Memory B cell (primary cell): ENCODE data around the gene NR5A2.

ENCODE experiments used
- ATAC-seq: fragments of 150-1000 bp; cut with Tn5 transposase; 2 replicates; pipeline ENCODE4 v1.10.0; 2021; ENCODE audit warnings: low read depth, mild to moderate bottlenecking, moderate library complexity
- DNase-seq, 2 donors: peaks; one replicate each; pipeline ENCODE4 v3.0.0; 2022; ENCODE audit warnings: low spot score in 2 of 2
- H3K27ac Mint-ChIP-seq: one replicate; pipeline ENCODE4 v1.8.0; 2022; ENCODE audit warnings: mild to moderate bottlenecking, moderate library complexity, mixed read lengths
- H3K27me3 Mint-ChIP-seq: one replicate; pipeline ENCODE4 v1.8.0; 2022; ENCODE audit warnings: mixed read lengths
- H3K36me3 Mint-ChIP-seq: one replicate; pipeline ENCODE4 v1.8.0; 2022; ENCODE audit warnings: mild to moderate bottlenecking, mixed read lengths
- H3K4me1 Mint-ChIP-seq: one replicate; pipeline ENCODE4 v1.8.0; 2022; ENCODE audit warnings: mixed read lengths
- H3K4me3 Mint-ChIP-seq: one replicate; pipeline ENCODE4 v1.8.0; 2022; ENCODE audit warnings: mild to moderate bottlenecking, moderate library complexity, mixed read lengths
- H3K9me3 Mint-ChIP-seq: one replicate; pipeline ENCODE4 v1.8.0; 2022; ENCODE audit warnings: mixed read lengths

Gene NR5A2

GRCh38 chr1:200136384-200136783 is 108.9 kb downstream of the NR5A2 start:
- Mint-ChIP-seq H3K36me3 (no peaks in the 10 kb centered on the region), H3K4me3 (no peak overlapping the region), H3K27ac (no peak overlapping the region), H3K27me3 (no peaks in the 10 kb centered on the region), H3K9me3 (no peaks in the 10 kb centered on the region), H3K4me1 (peaks cover 5% of the 10 kb centered on the region)
- no peak for DNase-seq
- no peak for ATAC-seq

- Mint-ChIP-seq H3K4me1 (peaks cover 13% of the 10 kb centered on the region), H3K27ac (no peak overlapping the region), H3K9me3 (no peaks in the 10 kb centered on the region), H3K27me3 (no peaks in the 10 kb centered on the region), H3K4me3 (no peak overlapping the region), H3K36me3 (no peaks in the 10 kb centered on the region)
- peak; percentile 24 to 42 for DNase-seq
- ATAC-seq: peak; percentile 94
Measured at GRCh38 chr1:200139661-200140250, 112.2 kb downstream of the NR5A2 start.

GRCh38 chr1:200143347-200143746 is 115.8 kb downstream of the NR5A2 start:
- ATAC-seq (no peak), DNase-seq (no peak)
- no peak overlapping the region for H3K27ac Mint-ChIP-seq
- H3K4me1 Mint-ChIP-seq: peaks cover 20% of the 10 kb centered on the region
- no peaks in the 10 kb centered on the region for H3K36me3 Mint-ChIP-seq
- no peaks in the 10 kb centered on the region for H3K27me3 Mint-ChIP-seq
- H3K9me3 Mint-ChIP-seq: no peaks in the 10 kb centered on the region
- H3K4me3 Mint-ChIP-seq: no peak overlapping the region

DNA sequence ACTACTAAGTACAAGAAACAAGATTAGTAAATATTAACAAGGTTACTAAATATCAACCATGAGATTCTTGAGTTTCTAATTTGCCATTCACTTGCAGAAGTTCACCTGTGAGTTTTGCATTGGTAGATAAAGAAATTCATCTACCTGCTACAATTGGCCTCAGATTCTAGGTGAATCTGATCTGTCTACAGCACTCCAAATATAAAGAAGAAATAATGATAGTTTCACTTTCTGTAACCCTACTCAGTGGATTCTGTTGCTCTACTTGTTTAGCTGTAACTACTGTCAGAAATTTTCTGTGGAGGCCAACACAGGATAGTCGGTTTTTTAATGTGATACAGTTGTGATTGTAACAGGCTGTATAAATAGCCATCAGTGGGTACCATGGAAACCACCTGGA is 118.6 kb downstream of the NR5A2 start:
- Mint-ChIP-seq H3K36me3 (no peaks in the 10 kb centered on the region), H3K27ac (no peak overlapping the region), H3K4me3 (no peak overlapping the region), H3K4me1 (peaks cover 27% of the 10 kb centered on the region), H3K27me3 (no peaks in the 10 kb centered on the region), H3K9me3 (no peaks in the 10 kb centered on the region)
- DNase-seq (no peak), ATAC-seq (peak; percentile 72)

DNA sequence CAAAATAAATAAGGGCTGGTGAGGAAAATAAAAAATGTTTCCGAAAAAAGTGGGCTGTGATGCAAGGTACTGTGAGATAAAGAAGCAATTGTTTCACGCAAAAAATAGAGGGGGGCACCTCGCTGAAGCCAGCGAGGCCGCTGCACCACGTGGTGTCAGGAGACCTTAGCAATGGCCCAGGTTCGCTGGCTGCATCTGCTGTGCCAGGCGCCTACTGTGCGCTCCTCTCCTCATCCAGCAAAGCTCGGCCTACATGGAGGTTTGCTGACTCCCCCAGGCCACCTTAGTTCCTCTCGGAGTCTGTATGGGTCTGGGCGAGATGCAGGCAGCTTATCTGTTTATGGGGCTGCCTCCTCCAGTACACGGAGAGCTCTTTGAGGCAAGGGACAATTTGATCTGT is 119.6 kb downstream of the NR5A2 start:
- Mint-ChIP-seq H3K27ac (no peak overlapping the region), H3K9me3 (no peaks in the 10 kb centered on the region), H3K27me3 (no peaks in the 10 kb centered on the region), H3K4me1 (peaks cover 32% of the 10 kb centered on the region), H3K4me3 (no peak overlapping the region), H3K36me3 (no peaks in the 10 kb centered on the region)
- DNase-seq (no peak), ATAC-seq (no peak)

- ATAC-seq: no peak
- no peak for DNase-seq
- Mint-ChIP-seq H3K27ac (no peak overlapping the region), H3K4me3 (no peak overlapping the region), H3K9me3 (no peaks in the 10 kb centered on the region), H3K4me1 (peaks cover 34% of the 10 kb centered on the region), H3K27me3 (no peaks in the 10 kb centered on the region), H3K36me3 (no peaks in the 10 kb centered on the region)
Measured at GRCh38 chr1:200147742-200148141, 120.2 kb downstream of the NR5A2 start.

GRCh38 chr1:200150006-200150405 is 122.5 kb downstream of the NR5A2 start:
- no peaks in the 10 kb centered on the region for H3K9me3 Mint-ChIP-seq
- H3K4me1 Mint-ChIP-seq: peaks cover 44% of the 10 kb centered on the region
- peak overlapping the region; percentile 35 for H3K27ac Mint-ChIP-seq
- no peak for DNase-seq
- no peaks in the 10 kb centered on the region for H3K36me3 Mint-ChIP-seq
- ATAC-seq: no peak
- no peak overlapping the region for H3K4me3 Mint-ChIP-seq
- H3K27me3 Mint-ChIP-seq: no peaks in the 10 kb centered on the region

- H3K36me3 Mint-ChIP-seq: no peaks in the 10 kb centered on the region
- peaks cover 44% of the 10 kb centered on the region for H3K4me1 Mint-ChIP-seq
- no peaks in the 10 kb centered on the region for H3K27me3 Mint-ChIP-seq
- no peak for ATAC-seq
- H3K27ac Mint-ChIP-seq: peak overlapping the region; percentile 35
- H3K4me3 Mint-ChIP-seq: no peak overlapping the region
- H3K9me3 Mint-ChIP-seq: no peaks in the 10 kb centered on the region
- DNase-seq: no peak
Measured at GRCh38 chr1:200150721-200151120, 123.2 kb downstream of the NR5A2 start.

DNA sequence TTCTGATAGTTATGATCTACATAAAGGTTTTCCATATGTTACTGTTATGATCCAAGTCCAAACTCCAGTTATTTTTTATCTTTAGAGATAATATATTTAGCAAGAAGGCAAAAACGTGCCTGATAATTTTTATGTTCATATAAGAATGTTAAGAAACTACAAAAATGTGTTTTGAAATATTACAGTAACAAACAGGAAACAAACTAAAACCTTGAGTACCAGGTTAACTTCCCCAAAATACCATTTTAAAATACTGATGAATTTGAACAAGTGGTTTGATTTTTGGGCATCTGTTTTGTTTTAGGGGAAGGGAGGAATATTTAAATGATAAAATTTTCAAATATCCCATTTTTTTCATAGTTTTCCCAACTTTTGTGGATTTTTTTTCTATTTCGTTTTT is 124.8 kb downstream of the NR5A2 start:
- Mint-ChIP-seq H3K4me1 (peaks cover 38% of the 10 kb centered on the region), H3K27me3 (no peaks in the 10 kb centered on the region), H3K9me3 (no peaks in the 10 kb centered on the region), H3K27ac (peak overlapping the region; percentile 95), H3K36me3 (no peaks in the 10 kb centered on the region), H3K4me3 (no peak overlapping the region)
- ATAC-seq (no peak), DNase-seq (no peak)

DNA sequence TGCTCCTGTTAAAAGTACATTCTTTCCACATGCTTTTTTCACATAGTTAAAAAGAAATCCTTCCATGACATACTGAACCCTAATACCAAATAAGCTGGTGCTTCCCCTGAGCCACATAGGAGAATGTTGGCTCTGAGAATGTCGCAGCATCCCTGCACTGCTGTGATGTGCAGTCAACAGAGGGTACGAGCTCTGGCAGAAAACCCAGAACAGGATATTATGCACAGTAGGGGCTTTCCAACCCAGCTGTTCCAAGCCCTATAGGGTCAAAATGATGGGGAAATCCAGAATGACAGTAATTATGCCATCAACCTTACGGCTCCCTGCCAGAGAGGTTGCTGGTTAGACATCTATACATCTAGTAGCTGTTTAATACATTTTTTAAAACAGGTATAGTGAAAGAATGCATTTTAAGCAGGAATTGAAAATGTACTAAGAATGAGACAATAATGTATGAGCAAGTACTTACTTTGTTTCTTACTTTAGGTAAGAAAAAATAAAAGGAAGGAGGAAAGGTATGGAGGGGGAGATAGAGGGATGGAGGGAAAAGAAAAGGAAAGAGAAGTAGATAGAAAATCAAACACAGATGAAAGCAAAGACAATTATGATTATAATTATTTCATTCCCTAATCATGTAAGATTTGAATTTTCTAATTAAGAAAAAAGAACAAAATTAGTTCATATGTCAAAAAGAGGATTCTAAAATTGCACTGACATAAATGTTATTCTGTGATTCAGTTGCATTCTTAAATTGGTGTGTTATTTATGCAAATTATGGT is 126.0 kb downstream of the NR5A2 start:
- peak overlapping the region; percentile 52 for H3K4me3 Mint-ChIP-seq
- H3K27me3 Mint-ChIP-seq: no peaks in the 10 kb centered on the region
- no peaks in the 10 kb centered on the region for H3K36me3 Mint-ChIP-seq
- peaks cover 37% of the 10 kb centered on the region for H3K4me1 Mint-ChIP-seq
- DNase-seq (peak; percentile 25 to 59), ATAC-seq (peak; percentile 79)
- peak overlapping the region; percentile 95 for H3K27ac Mint-ChIP-seq
- no peaks in the 10 kb centered on the region for H3K9me3 Mint-ChIP-seq

DNA sequence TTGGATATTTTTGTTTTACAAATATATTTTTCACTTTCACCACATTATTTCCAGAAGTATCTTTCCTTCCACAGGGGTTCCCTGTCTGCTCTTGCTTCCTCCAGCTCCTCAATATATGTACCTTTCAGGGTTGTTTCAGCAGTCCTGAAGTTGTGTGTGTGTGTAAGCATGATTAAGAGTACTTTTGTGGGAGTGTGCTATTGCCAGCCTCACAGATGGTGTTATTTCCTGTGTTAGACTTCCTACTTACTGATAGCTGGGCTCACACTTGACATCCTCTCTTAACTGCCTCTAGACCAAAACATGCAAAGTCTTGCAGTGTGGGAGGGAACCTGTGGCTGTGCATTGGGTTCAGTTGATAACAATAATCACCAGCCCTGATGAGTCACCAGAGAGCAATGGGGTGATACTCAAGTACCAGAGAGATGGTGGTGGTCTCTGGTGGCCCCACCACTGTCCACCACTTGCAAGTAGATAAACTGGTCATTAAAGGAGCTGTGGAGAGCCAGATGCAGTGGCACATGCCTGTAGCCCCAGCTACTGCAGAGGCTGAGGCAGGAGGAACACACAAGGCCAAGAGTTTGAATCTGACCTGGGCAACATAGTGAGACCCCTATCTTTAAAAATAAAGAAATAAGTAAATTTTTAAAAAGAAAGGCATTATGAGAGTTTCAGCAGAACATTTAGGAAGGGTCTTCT is 126.7 kb downstream of the NR5A2 start:
- ATAC-seq (peak; percentile 88), DNase-seq (peak; percentile 28 to 53)
- H3K4me3 Mint-ChIP-seq: peak overlapping the region; percentile 75
- no peaks in the 10 kb centered on the region for H3K36me3 Mint-ChIP-seq
- peak overlapping the region; percentile 95 for H3K27ac Mint-ChIP-seq
- H3K27me3 Mint-ChIP-seq: no peaks in the 10 kb centered on the region
- H3K4me1 Mint-ChIP-seq: peaks cover 37% of the 10 kb centered on the region
- H3K9me3 Mint-ChIP-seq: no peaks in the 10 kb centered on the region

GRCh38 chr1:200157715-200158114 is 130.2 kb downstream of the NR5A2 start:
- DNase-seq (no peak), ATAC-seq (no peak)
- Mint-ChIP-seq H3K9me3 (no peaks in the 10 kb centered on the region), H3K27ac (no peak overlapping the region), H3K36me3 (no peaks in the 10 kb centered on the region), H3K4me1 (peaks cover 18% of the 10 kb centered on the region), H3K4me3 (no peak overlapping the region), H3K27me3 (no peaks in the 10 kb centered on the region)

DNA sequence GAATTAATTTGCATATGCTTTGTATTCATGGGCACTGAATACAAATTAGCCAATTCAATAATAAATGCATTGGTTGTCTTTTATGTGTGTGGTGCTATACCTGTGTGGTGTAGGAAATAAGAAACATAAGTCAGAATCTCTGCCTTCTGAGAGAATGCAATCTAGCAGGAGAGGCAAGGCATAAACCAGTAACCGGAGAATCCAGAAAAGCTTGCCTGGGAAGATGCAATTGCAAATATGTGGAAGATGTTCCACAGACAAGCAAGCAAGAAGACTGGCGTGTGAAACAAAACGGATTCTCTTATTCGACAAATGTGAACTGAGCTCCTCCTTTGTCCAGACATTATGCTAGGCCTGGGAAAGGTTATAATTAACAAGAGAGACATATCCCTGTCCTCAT is 134.3 kb downstream of the NR5A2 start:
- no peaks in the 10 kb centered on the region for H3K36me3 Mint-ChIP-seq
- DNase-seq (no peak), ATAC-seq (no peak)
- H3K9me3 Mint-ChIP-seq: no peaks in the 10 kb centered on the region
- H3K4me3 Mint-ChIP-seq: no peak overlapping the region
- H3K27ac Mint-ChIP-seq: no peak overlapping the region
- no peaks in the 10 kb centered on the region for H3K27me3 Mint-ChIP-seq
- peaks cover 5% of the 10 kb centered on the region for H3K4me1 Mint-ChIP-seq

DNA sequence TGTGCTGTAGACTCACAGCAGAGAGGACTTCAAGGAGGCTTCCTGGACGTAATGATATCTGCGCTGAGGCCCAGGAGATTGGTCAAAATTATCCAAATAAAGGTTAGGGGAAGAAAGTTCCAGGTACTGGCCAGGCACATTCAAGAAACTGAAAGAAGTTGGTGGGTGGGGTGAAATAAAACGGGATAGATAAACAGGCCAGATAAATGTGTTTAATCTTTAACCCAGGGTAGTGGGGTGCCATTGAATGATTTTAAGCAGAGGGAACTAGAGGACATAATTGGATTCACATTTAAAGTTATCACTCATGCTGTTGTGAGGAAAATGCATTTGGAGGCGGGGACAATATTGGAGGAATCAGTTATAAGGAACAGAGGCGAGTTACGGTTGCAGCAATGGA is 134.7 kb downstream of the NR5A2 start:
- no peaks in the 10 kb centered on the region for H3K36me3 Mint-ChIP-seq
- H3K27ac Mint-ChIP-seq: no peak overlapping the region
- no peaks in the 10 kb centered on the region for H3K9me3 Mint-ChIP-seq
- peaks cover 5% of the 10 kb centered on the region for H3K4me1 Mint-ChIP-seq
- no peak overlapping the region for H3K4me3 Mint-ChIP-seq
- ATAC-seq: no peak
- no peak for DNase-seq
- no peaks in the 10 kb centered on the region for H3K27me3 Mint-ChIP-seq
